Endothelial cell of umbilical vein (primary cell): Measurements from ENCODE around the gene LIM2. TPM values are rescaled to one million over a fixed set of nuclear protein-coding genes. Genes with fewer than 3 reads are reported as not detected.

ENCODE experiments used
- BruUV-seq: library from RNA; stranded (reverse); fragments of 400-500 nt; replicated peaks from 2 replicates; lab custom pipeline; 2021; lab: Mats Ljungman, UMichigan
- CTCF ChIA-PET: fragments of 300-600, 350-600 bp; sonication (Branson Sonifier 250); formaldehyde crosslinking; loops from one replicate; lab custom pipeline; 2021; ENCODE audit warnings: antibody characterized with exemption, inconsistent platforms; lab: Charles Lee
- POLR2A ChIA-PET: fragments of 300-600, 350-600 bp; sonication (Branson Sonifier 250); formaldehyde crosslinking; loops from one replicate; lab custom pipeline; 2021; ENCODE audit warnings: antibody characterized with exemption, inconsistent platforms; lab: Charles Lee
- DNase-seq: peaks from one replicate; pipeline ENCODE4 v3.0.0-alpha.2; 2011; ENCODE audit warnings: low read depth, low spot score
- FAIRE-seq: peaks from 2 replicates; lab custom pipeline; 2011; peaks lifted over from hg19 to GRCh38; lab: Jason Lieb, UNC
- H2AFZ ChIP-seq: 2 replicates; pipeline ENCODE4 v1.6.0; 2012; ENCODE audit warnings: low read depth, low read length, control low read depth, inconsistent platforms
- H3K27ac ChIP-seq: 2 replicates; pipeline ENCODE4 v1.5.1; 2011; ENCODE audit warnings: low read depth, mild to moderate bottlenecking, control low read depth, low read length, moderate library complexity; ENCODE audit not compliant: insufficient read depth
- H3K27me3 ChIP-seq, 2 experiments: 2 replicates each; pipeline versions ENCODE4 v1.6.0 to v1.6.1; 2011; ENCODE audit warnings: low read length in 2 of 2, mixed read lengths in 1 of 2; ENCODE audit not compliant: control insufficient read depth in 2 of 2, insufficient read depth in 2 of 2
- H3K36me3 ChIP-seq, 2 experiments: 2 replicates in 1 of 2; 3 replicates in 1 of 2; pipeline ENCODE4 v1.5.1; 2011; ENCODE audit warnings: low read length in 2 of 2, mild to moderate bottlenecking in 1 of 2, moderate library complexity in 1 of 2; ENCODE audit not compliant: control insufficient read depth in 2 of 2, insufficient read depth in 2 of 2; ENCODE audit errors: extremely low read depth in 1 of 2
- H3K4me1 ChIP-seq: 3 replicates; pipeline ENCODE4 v1.5.1; 2011; ENCODE audit warnings: mild to moderate bottlenecking, low read length; ENCODE audit not compliant: control insufficient read depth, insufficient read depth; ENCODE audit errors: extremely low read depth
- H3K4me2 ChIP-seq: 2 replicates; pipeline ENCODE4 v1.6.1; 2011; ENCODE audit warnings: low read length, control low read depth, mixed read lengths; ENCODE audit not compliant: insufficient read depth
- H3K4me3 ChIP-seq, 3 experiments: fragments of 200-600 bp in 1 of 3; sonication (generic), shearing (Covaris generic) in 1 of 3; replicated peaks in 1 of 3; 2 replicates each; pipeline ENCODE4 v1.5.1; 2011 to 2016; ENCODE audit warnings: control low read depth in 3 of 3, low read length in 3 of 3, mild to moderate bottlenecking in 2 of 3, inconsistent platforms in 1 of 3, low read depth in 1 of 3, moderate library complexity in 1 of 3; ENCODE audit not compliant: insufficient read depth in 1 of 3
- H3K79me2 ChIP-seq: 2 replicates; pipeline ENCODE4 v1.6.0; 2012; ENCODE audit warnings: low read length, inconsistent platforms; ENCODE audit not compliant: control insufficient read depth, insufficient read depth
- H3K9ac ChIP-seq: replicated peaks from 2 replicates; pipeline ENCODE3; 2011; ENCODE audit warnings: low read length, control low read depth; ENCODE audit not compliant: insufficient read depth; ENCODE audit errors: extremely low read depth
- H3K9me1 ChIP-seq: replicated peaks from 3 replicates; pipeline ENCODE4 v1.6.0; 2011; ENCODE audit warnings: mild to moderate bottlenecking, low read length; ENCODE audit not compliant: control insufficient read depth, insufficient read depth; ENCODE audit errors: extremely low read depth
- H3K9me3 ChIP-seq: replicated peaks from 2 replicates; pipeline ENCODE4 v1.5.1; 2012; ENCODE audit warnings: low read length, inconsistent platforms; ENCODE audit not compliant: control insufficient read depth, insufficient read depth
- H4K20me1 ChIP-seq: replicated peaks from 2 replicates; pipeline ENCODE3; 2011; ENCODE audit warnings: mild to moderate bottlenecking, low read length; ENCODE audit not compliant: control insufficient read depth, insufficient read depth; ENCODE audit errors: extremely low read depth
- CTCF ChIP-seq, 2 donors: IDR thresholded peaks; 1 replicate in 1 of 2; 2 replicates in 1 of 2; pipeline ENCODE4 v1.5.1; 2011; ENCODE audit warnings: low read length in 2 of 2, mild to moderate bottlenecking in 2 of 2, moderate library complexity in 2 of 2, control low read depth in 1 of 2, inconsistent platforms in 1 of 2, low read depth in 1 of 2; ENCODE audit not compliant: insufficient read depth in 1 of 2; ENCODE audit errors: extremely low read depth in 1 of 2
- EZH2 ChIP-seq: IDR thresholded peaks from 2 replicates; pipeline ENCODE4 v1.6.1; 2012; ENCODE audit warnings: borderline replicate concordance, low read depth, mild to moderate bottlenecking, moderate library complexity, low read length, inconsistent platforms; ENCODE audit not compliant: severe bottlenecking
- FOS ChIP-seq: IDR thresholded peaks from 2 replicates; pipeline ENCODE4 v1.6.1; 2011; ENCODE audit warnings: mild to moderate bottlenecking, low read length, moderate library complexity, borderline replicate concordance; ENCODE audit not compliant: insufficient read depth
- GATA2 ChIP-seq: IDR thresholded peaks from 2 replicates; pipeline ENCODE4 v1.7.0; 2011; ENCODE audit warnings: low read depth, mild to moderate bottlenecking, moderate library complexity, mixed read lengths, low read length; ENCODE audit not compliant: insufficient read length, insufficient read depth
- JUN ChIP-seq: IDR thresholded peaks from 2 replicates; pipeline ENCODE4 v1.6.1; 2011; ENCODE audit warnings: borderline replicate concordance, low read depth; ENCODE audit not compliant: insufficient read length, insufficient read depth
- MAX ChIP-seq: IDR thresholded peaks from 2 replicates; pipeline ENCODE4 v1.6.1; 2011; ENCODE audit not compliant: insufficient read depth, insufficient read length
- MYC ChIP-seq: IDR thresholded peaks from one replicate; pipeline ENCODE4 v1.6.1; 2011; ENCODE audit warnings: mild to moderate bottlenecking, low read depth, low read length
- POLR2A ChIP-seq: IDR thresholded peaks from 2 replicates; pipeline ENCODE4 v1.6.1; 2012; ENCODE audit warnings: low read depth, mild to moderate bottlenecking, control low read depth, low read length
- POLR2AphosphoS5 ChIP-seq: IDR thresholded peaks from 2 replicates; pipeline ENCODE4 v1.6.1; 2012; ENCODE audit warnings: low read depth, mild to moderate bottlenecking, control low read depth, low read length, moderate library complexity; ENCODE audit not compliant: insufficient read depth
- dilution Hi-C: fragments of 300-500 bp; cut with MboI; formaldehyde crosslinking; loops from one replicate; pipeline ENCODE4 v1.15.0; 2019; ENCODE audit warnings: low sequenced_read_pairs; ENCODE audit not compliant: extremely low pct_ligation_motif_present
- intact Hi-C: fragments of 100-400 bp; cut with micrococcal nuclease; formaldehyde crosslinking; loops from one replicate; pipeline ENCODE4 v1.10.0; 2022
- polyA plus RNA-seq, 4 experiments: library from polyadenylated mRNA; depleted of rRNA in 3 of 4; stranded (reverse) in 3 of 4; unstranded in 1 of 4; fragments of >200 nt; gene quantifications; 2 replicates each; pipeline versions ENCODE4 v1.2.1 to v1.2.3, GENCODE V29; 2011 to 2012; ENCODE audit warnings: missing spikeins in 1 of 4
- total RNA-seq: library from RNA; stranded (reverse); gene quantifications from 2 replicates; pipeline ENCODE4 v1.2.3, GENCODE V29; 2021

Gene LIM2
- total and polyA plus RNA-seq, 2 donors (not counting 3 experiments of a cell fraction or from before 2014, with no cell fraction given) = not detected

- ChIA-PET POLR2A (no interaction called here), CTCF (interaction anchor here (1.3 kb wide), 1 partner anchor 46 kb away, joined by 3 read pairs; the partner anchor contains the start of gene SIGLEC10)
- H3K9me1 ChIP-seq = no peaks in the 10 kb centered on the region
- H4K20me1 ChIP-seq = no peaks in the 10 kb centered on the region
- DNase-seq (no peak), FAIRE-seq (no peak)
- no peak overlapping the region for H3K9ac ChIP-seq
- H3K27ac ChIP-seq = no peak overlapping the region
- H3K79me2 ChIP-seq = no peaks in the 10 kb centered on the region
- no peaks in the 10 kb centered on the region for H3K9me3 ChIP-seq
- no peak overlapping the region for H3K4me2 ChIP-seq
- TF ChIP-seq GATA2 (no peak), MYC (no peak), POLR2A (no peak), POLR2AphosphoS5 (no peak), JUN (no peak), FOS (no peak), MAX (no peak), EZH2 (no peak), CTCF (IDR thresholded peaks at IDR 0.05; ENCODE audit: extremely low read depth in 1 of 2, insufficient read depth in 1 of 2, low read depth in 1 of 2, low read length in 2 of 2) (no peak)
- BruUV-seq = no TSS peak
- intact Hi-C loops = no loop called here
- dilution Hi-C loops = no loop called here
- H2AFZ ChIP-seq = no peak overlapping the region
- H3K27me3 ChIP-seq = no peaks in the 10 kb centered on the region
- no peak overlapping the region for H3K4me3 ChIP-seq
- H3K36me3 ChIP-seq = no peaks in the 10 kb centered on the region
- peaks cover 6% of the 10 kb centered on the region for H3K4me1 ChIP-seq
Measured at GRCh38 chr19:51371186-51371690, 16.5 kb downstream of the LIM2 start.
